Left cardiac atrium (tissue), 4 donors: Measurements from ENCODE around the gene RAP1GDS1. TPM values are rescaled to one million over a fixed set of nuclear protein-coding genes. Genes with fewer than 3 reads are reported as not detected.
A peak's percentile ranks its signal among the peaks of the same experiment; 100 is the strongest.
"Not testable (repeated sequence)": the region's sequence is repeated elsewhere in the genome, so short reads cannot be mapped to it uniquely, and the experiment has no call there.

ENCODE experiments used
- ATAC-seq, 2 donors: fragments of 200-7000 bp; cut with Tn5 transposase; one replicate each; pipeline ENCODE4 v1.9.1; 2020; ENCODE audit warnings: mild to moderate bottlenecking in 2 of 2, moderate library complexity in 2 of 2
- DNase-seq: peaks from one replicate; pipeline ENCODE4 v3.0.0-alpha.2; 2020
- intact Hi-C, 2 donors: fragments of 100-400 bp; cut with DNase I; formaldehyde crosslinking; loops; one replicate each; pipeline versions ENCODE4 v1.14.1 to v1.15.1; 2022 to 2023
- total RNA-seq, 2 donors: library from RNA; stranded (reverse); fragmentation: NEBNext Ultra II Directional; extraction: Animal tissue kit (Norgen Biotek cat#: 25700); gene quantifications; one replicate each; pipeline ENCODE4 v1.2.1, GENCODE V29; 2021
- donor health status: DM: no; HTN: yes; CAD: no.
- donor health status: DM: no; HTN: yes; CAD: no; lungs with severe emphysema.
- donor health status: DM: yes; HTN: yes; CAD: no.
- donor health status: Dilated cardiomyopathy.

The RAP1GDS1 gene
- total RNA-seq, 2 donors from 2014 or later, result 16.0 to 16.1 TPM

DNA sequence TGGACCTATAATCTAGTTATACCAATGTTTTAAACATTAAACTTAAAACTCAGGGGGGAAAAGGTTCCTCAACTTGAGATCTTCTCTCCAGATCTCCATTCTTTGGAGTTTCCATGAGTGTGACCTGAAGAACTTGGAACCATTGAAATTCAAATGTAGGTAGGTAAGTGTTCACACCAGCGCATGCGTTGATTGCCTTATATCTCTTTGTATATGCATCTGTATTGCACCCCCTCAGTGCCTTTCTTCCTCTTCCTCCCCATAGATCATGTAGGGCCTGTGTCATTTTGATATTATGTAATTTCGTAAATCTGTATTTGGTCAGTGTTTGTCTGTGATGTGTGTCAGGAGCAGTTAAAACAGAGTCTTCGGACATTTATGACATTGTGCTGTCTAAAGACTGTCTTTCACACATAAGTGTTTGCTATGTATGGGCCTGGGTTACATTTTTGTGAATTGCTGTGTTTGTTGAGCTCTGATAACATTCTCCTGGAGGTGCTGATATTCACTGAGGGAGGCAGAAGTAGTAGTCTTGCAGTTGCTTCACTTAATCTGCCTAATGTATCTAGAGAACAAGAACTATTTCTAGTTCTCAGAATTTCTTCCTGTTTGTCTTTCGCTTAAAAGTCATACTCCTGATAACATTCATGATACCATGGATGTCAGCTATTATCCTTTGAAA, 126.3 kb downstream of the RAP1GDS1 start:
- intact Hi-C loops, result no loop called here
- no peak for DNase-seq
- ATAC-seq, result no peak

- ATAC-seq, result no peak
- no peak for DNase-seq
- intact Hi-C loops, result no loop called here
Measured at GRCh38 chr4:98394134-98394533, 132.9 kb downstream of the RAP1GDS1 start.

DNA sequence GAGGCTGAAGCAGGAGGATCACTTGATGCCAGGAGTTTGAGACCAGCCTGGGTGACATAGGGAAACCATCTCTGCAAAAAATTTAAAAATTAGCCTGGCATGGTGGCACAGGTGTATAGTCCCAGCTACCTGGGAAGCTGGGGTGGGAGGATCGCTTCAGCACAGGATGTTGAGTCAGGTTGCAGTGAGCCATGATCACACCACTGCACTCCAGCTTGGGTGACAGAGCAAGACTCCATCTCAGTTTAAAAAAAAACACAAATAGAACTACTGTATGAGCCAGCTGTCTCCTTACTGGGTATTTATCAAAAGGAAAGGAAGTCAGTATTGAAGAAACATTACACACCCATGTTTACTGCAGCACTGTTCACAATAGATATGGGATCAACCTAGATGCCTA, 138.7 kb downstream of the RAP1GDS1 start:
- no peak for ATAC-seq

DNA sequence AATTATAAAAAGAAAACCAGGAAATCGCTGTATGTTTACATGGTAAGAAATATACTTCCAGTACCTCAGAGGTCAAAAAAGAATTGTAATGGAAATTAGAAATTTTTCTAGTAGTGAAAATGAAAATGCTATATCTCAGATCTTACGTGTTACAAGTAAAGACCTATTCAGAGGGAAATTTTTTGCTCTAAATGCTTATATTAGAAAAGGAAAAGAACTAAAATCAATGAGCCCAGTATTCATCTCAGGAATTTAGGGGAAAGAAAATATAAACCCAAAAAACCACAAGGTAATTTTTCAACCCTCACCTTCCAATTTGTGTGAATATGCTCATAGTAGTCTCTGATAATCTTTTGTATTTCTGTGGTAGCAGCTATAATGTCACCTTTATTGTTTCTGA, 145.6 kb downstream of the RAP1GDS1 start:
- ATAC-seq (no peak), DNase-seq (no peak)
- intact Hi-C loops, result no loop called here

More for the DNA sequence above, 138.7 kb downstream of the RAP1GDS1 start:
- intact Hi-C loops, result no loop called here
- no peak for DNase-seq

DNA sequence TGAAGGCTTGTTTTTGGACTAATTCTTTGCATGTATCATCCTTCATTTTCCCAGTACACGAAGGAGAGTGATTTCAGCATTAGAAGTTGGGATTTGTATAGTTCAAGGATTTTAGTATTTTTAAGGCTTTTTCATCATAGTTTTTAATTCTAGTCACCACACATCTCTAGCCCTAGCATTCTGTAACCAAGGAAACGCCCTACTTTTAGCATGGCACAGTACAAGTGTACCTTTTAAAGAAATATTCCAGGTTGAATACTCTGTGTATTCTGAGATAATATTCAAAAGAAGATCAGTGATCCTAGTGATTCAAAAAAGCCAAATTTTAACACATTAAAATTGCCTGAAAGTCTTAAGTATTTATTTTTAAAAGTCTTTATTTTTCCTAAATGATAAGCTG, 150.5 kb downstream of the RAP1GDS1 start:
- DNase-seq (no peak), ATAC-seq (no peak)
- intact Hi-C loops, result no loop called here

GRCh38 chr4:98416844-98417243, 155.7 kb downstream of the RAP1GDS1 start:
- no peak for ATAC-seq
- DNase-seq, result no peak
- intact Hi-C loops, result no loop called here

DNA sequence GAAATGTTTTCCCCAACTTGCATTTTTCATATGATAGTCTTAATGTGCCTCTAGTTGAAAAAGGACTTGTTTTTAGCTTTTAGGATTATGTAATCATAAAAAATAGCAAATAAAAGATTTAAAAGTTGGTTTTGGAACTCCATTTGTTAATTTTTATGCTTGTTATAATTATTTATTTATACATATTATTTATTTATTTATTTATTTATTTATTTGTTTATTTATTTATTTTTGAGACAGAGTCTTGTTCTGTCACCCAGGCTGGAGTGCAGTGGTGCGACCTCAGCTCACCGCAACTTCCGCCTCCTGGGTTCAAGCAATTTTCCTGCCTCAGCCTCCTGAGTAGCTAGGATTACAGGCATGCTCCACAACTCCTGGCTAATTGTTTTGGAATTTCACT, 159.0 kb downstream of the RAP1GDS1 start:
- ATAC-seq, intact Hi-C loops, DNase-seq: not testable (repeated sequence)

DNA sequence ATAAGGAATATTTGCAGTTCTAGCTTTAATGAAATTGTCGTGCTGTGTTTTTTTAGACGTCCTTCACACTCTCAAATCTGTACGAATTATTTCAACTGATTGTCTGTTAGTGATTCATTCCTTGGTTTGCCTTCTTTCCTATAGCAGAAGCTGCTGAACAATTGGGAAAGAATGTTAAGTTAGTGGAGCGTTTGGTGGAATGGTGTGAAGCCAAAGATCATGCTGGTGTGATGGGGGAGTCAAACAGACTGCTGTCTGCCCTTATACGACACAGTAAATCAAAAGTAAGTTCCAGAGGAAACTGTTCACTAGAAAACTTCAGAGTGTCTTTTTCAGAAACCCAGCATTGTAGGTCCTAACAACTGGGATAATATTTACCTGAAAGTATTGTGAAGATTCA, 159.9 kb downstream of the RAP1GDS1 start:
- intact Hi-C loops, result no loop called here
- ATAC-seq (no peak), DNase-seq (no peak)

DNA sequence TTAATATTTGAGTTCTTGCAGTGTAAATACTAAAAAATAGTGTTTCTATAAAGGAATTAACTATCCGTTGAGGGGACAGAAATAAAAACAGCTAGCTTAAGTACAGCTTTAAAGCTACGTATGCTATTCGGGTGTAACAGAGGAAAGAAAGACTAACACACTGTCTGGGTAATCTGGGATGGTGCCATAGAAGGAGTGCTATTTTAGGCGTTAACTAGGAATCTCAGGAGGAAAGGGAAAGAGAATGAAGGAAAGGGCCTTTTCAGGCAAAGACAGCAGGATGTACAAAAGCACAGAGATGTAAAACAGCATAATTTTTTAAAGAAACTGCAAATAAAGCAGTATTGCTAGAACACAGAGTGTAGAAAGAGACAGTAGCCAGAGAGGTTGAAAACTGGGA, 161.8 kb downstream of the RAP1GDS1 start:
- no peak for ATAC-seq
- no peak for DNase-seq
- intact Hi-C loops, result no loop called here

DNA sequence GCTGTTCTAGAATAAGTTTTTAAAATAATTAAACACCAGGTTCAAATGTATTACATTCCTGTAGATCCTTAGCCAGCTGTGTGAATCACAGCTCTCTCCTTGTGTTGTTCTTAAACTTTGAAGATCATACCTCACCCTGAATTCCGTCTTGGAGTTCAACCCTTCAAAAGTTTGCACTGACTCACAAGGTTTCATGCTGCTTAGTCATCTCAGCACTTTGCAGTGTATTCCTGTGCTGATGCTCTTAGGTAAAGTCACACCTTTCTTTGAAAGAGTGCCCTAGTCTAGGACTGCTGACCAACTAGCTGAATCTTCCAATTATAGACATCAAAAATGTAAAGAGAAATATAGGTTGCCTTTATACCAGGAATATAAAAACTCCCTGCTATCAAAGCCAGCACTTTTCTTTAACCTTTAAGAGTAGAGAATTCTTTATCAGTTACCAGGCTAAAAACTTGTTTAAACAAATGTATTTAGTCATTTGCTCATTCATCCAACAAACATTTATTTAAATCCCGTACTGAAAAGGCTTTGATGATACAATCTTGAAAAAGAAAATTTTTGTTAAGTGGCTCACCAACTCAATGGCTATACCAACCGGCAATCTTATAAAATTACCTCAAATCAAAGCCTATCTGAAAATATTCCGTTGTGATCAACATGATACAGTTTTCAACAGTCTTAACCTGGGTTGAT, 169.7 kb downstream of the RAP1GDS1 start:
- ATAC-seq (peak in 1 of 2 donors; percentile 73), DNase-seq (no peak)
- intact Hi-C loops, result no loop called here

- DNase-seq (no peak), ATAC-seq (no peak)
- intact Hi-C loops, result no loop called here
Measured at GRCh38 chr4:98433691-98434090, 172.5 kb downstream of the RAP1GDS1 start.

DNA sequence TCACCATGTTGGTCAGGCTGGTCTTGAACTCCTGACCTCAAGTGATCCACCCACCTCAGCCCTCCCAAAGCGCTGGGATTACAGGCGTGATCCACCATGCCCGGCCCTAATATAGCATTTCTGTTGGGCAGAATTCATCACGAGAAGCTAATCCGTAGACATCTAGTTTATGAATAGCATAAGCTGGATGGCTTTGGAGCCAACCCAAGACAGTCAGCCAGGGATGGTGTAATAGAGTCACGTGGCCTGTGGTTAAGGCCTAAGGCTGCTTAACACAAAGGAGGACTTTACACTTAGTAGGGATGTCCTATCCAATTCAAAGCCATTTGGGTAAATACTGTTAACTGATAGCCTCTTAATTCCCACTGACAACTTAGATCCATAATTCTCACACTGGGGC, 173.6 kb downstream of the RAP1GDS1 start:
- ATAC-seq (no peak), DNase-seq (no peak)
- intact Hi-C loops, result no loop called here

DNA sequence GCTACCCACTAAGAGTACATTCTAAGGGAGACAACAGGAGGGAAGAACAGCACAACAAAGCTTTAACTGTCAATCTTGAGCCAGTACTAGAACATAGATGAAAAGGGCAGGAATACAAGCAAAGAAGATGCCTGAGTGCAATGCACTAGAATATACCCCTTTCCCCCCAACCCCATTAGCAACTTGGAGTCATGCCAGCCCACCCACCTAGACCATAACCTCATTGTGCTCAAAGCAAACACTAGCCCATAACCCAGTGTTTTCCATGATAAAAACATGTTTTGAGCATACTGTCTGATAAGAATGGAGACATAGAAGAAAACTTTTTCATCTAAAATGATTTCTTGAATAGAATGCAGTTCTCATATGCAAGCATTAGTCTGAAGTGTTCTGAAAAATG, 183.2 kb downstream of the RAP1GDS1 start:
- DNase-seq, result no peak
- intact Hi-C loops, result no loop called here

GRCh38 chr4:98446499-98447375, 185.6 kb downstream of the RAP1GDS1 start:
- intact Hi-C loops, result no loop called here
- DNase-seq, result no peak
- peak; percentile 60 to 81 for ATAC-seq

More for the DNA sequence above, 183.2 kb downstream of the RAP1GDS1 start:
- ATAC-seq, result no peak

DNA sequence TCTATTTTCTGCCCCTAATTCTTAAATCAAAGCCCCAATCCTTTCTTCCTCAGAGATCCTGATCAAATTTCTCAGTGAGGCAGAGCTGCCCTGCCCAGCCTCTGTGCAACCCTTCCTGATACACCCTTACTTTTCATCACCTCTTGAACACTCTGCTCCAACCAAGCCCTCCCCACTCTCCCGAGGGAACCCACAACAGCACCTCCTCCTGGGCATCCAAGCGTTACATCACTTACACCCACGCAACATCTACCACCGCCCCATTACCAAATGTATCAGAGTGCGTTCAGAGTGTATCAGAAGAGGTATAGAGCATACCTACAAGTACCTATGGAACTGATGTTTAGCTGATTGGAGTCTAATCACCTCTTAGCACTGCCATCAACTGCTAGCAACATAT, 186.5 kb downstream of the RAP1GDS1 start:
- DNase-seq, result no peak
- no peak for ATAC-seq
- intact Hi-C loops, result no loop called here

GRCh38 chr4:98448908-98449307, 187.7 kb downstream of the RAP1GDS1 start:
- DNase-seq (no peak), ATAC-seq (no peak)
- intact Hi-C loops, result no loop called here

GRCh38 chr4:98452091-98452490, 190.9 kb downstream of the RAP1GDS1 start:
- intact Hi-C loops, result no loop called here
- DNase-seq (no peak), ATAC-seq (no peak)

DNA sequence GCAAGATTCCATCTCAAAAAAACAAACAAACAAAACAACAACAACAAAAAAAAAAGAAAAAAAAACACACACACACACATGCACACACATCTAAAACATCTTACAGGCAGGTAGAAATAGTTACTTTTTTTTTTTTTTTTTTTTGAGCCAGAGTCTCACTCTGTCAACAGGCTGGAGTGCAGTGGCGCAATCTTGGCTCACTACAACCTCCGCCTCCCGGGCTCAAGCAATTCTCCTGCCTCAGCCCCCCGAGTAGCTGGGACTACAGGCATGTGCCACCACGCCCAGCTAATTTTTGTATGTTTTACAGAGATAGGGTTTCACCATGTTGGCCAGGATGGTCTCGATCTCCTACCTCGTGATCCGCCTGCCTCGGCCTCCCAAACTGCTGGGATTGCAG, 196.2 kb downstream of the RAP1GDS1 start:
- DNase-seq, ATAC-seq, intact Hi-C loops: not testable (repeated sequence)

- intact Hi-C loops, result loop anchor here in 1 of 2 donors (10.0 kb wide), 2 partner anchors 384 to 594 kb away; no protein-coding TSS in a partner anchor
- not testable (repeated sequence) for ATAC-seq, DNase-seq
Measured at GRCh38 chr4:98461121-98461865, 200.1 kb downstream of the RAP1GDS1 start.
